Lower leg skin (tissue), 4 donors: ENCODE measurements around the gene HSF4. TPM values are rescaled to one million over a fixed set of nuclear protein-coding genes. Genes with fewer than 3 reads are reported as not detected.

ENCODE experiments used
- DNase-seq, 2 donors: peaks; one replicate each; pipeline ENCODE4 v3.0.0-alpha.2; 2019; ENCODE audit warnings: low spot score in 2 of 2
- H3K4me3 ChIP-seq: fragments of 200-600 bp; sonication (generic); 2 replicates; pipeline ENCODE4 v1.5.1; 2017; ENCODE audit warnings: mild to moderate bottlenecking, low read depth; ENCODE audit not compliant: poor library complexity, severe bottlenecking
- POLR2A ChIP-seq, 2 donors: fragments of 450-650 bp; IDR thresholded peaks; one replicate each; pipeline ENCODE4 v1.6.1; 2016 to 2017; ENCODE audit warnings: antibody characterized with exemption in 2 of 2, mild to moderate bottlenecking in 1 of 2, moderate library complexity in 1 of 2
- WGBS, 2 donors: methylation state at CpG; one replicate each; pipeline ENCODE4 v1.1.5; 2018; 5-methylcytosine and 5-hydroxymethylcytosine counted together
- intact Hi-C: fragments of 100-400 bp; cut with DNase I; formaldehyde crosslinking; loops from one replicate; pipeline ENCODE4 v1.15.0; 2023; ENCODE audit warnings: low total_unique reads
- total RNA-seq, 4 donors: library from RNA; depleted of rRNA; stranded (reverse); fragments of >200 nt; gene quantifications; one replicate each; pipeline ENCODE4 v1.1.0, GENCODE V29; 2016
- TF ChIP-seq, protein P1 (sequence below), 3 donors: fragments of 450-650 bp; IDR thresholded peaks; one replicate each; pipeline ENCODE4 v1.5.1; 2016; ENCODE audit warnings: antibody characterized with exemption in 3 of 3, mild to moderate bottlenecking in 3 of 3, moderate library complexity in 2 of 3

The HSF4 gene
- total RNA-seq, 4 donors from 2014 or later: 48.3 to 131 (median 64.7) TPM

- intact Hi-C loops: no loop called here
- 84 to 90% methylated on average over 5 of the region's 5 CpGs for WGBS, 2 donors
- DNase-seq: no peak
- no peak overlapping the region for H3K4me3 ChIP-seq
- TF ChIP-seq, protein P1, sequence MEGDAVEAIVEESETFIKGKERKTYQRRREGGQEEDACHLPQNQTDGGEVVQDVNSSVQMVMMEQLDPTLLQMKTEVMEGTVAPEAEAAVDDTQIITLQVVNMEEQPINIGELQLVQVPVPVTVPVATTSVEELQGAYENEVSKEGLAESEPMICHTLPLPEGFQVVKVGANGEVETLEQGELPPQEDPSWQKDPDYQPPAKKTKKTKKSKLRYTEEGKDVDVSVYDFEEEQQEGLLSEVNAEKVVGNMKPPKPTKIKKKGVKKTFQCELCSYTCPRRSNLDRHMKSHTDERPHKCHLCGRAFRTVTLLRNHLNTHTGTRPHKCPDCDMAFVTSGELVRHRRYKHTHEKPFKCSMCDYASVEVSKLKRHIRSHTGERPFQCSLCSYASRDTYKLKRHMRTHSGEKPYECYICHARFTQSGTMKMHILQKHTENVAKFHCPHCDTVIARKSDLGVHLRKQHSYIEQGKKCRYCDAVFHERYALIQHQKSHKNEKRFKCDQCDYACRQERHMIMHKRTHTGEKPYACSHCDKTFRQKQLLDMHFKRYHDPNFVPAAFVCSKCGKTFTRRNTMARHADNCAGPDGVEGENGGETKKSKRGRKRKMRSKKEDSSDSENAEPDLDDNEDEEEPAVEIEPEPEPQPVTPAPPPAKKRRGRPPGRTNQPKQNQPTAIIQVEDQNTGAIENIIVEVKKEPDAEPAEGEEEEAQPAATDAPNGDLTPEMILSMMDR (IDR thresholded peaks at IDR 0.05): no peak
- no peak for TF ChIP-seq POLR2A (IDR thresholded peaks at IDR 0.05)
Measured at GRCh38 chr16:67166598-67167168, 2.1 kb downstream of the HSF4 start.

DNA sequence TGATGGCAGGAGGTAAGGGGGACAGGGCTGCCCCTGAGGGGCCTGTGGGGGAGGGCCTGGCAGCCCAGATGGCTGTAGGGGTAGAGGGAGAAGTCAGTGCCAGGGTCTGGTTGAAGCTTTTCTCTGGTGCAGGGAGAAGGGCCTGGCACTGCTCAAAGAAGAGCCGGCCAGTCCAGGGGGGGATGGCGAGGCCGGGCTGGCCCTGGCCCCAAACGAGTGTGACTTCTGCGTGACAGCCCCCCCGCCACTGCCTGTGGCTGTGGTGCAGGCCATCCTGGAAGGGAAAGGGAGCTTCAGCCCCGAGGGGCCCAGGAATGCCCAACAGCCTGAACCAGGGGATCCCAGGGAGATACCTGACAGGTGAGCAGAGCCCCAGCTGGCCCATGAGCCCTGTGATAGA is 3.0 kb downstream of the HSF4 start:
- TF ChIP-seq, protein P1 (IDR thresholded peaks at IDR 0.05): no peak
- TF ChIP-seq POLR2A (IDR thresholded peaks at IDR 0.05): no peak
- no peak overlapping the region for H3K4me3 ChIP-seq
- intact Hi-C loops: no loop called here
- no peak for DNase-seq
- WGBS, 2 donors: 88 to 95% methylated on average over 7 of the region's 7 CpGs

DNA sequence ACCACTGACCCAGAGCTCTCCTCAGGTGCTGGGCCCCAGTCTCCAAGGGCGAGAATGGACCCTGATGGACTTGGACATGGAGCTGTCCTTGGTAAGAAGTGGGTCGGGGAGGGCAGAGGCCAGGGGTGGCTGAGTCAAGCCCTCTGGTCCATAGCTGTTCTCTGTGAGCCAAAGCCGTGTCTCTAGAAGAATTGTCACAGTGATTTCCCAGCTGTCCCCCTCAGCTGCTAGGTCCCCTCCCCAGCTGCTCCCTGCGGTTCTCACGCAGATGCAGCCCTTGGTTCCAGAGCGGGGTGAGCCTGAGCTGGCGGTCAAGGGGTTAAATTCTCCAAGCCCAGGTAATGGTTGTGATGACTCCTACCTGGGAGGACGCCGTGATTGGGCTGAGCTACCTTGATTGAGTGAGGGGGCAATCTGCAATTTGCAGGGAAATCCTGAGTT is 4.5 kb downstream of the HSF4 start:
- no peak overlapping the region for H3K4me3 ChIP-seq
- 66 to 74% methylated on average over 9 of the region's 9 CpGs for WGBS, 2 donors
- TF ChIP-seq POLR2A (IDR thresholded peaks at IDR 0.05): no peak
- TF ChIP-seq, protein P1 (IDR thresholded peaks at IDR 0.05): no peak
- no peak for DNase-seq
- intact Hi-C loops: no loop called here

GRCh38 chr16:67169642-67170167 is 5.2 kb downstream of the HSF4 start:
- peak overlapping the region; percentile 11 for H3K4me3 ChIP-seq
- no peak for DNase-seq
- WGBS, 2 donors: 9 to 17% methylated on average over 22 to 24 of the region's 24 CpGs
- TF ChIP-seq POLR2A (IDR thresholded peaks at IDR 0.05): no peak
- TF ChIP-seq, protein P1 (IDR thresholded peaks at IDR 0.05): no peak
- intact Hi-C loops: no loop called here

DNA sequence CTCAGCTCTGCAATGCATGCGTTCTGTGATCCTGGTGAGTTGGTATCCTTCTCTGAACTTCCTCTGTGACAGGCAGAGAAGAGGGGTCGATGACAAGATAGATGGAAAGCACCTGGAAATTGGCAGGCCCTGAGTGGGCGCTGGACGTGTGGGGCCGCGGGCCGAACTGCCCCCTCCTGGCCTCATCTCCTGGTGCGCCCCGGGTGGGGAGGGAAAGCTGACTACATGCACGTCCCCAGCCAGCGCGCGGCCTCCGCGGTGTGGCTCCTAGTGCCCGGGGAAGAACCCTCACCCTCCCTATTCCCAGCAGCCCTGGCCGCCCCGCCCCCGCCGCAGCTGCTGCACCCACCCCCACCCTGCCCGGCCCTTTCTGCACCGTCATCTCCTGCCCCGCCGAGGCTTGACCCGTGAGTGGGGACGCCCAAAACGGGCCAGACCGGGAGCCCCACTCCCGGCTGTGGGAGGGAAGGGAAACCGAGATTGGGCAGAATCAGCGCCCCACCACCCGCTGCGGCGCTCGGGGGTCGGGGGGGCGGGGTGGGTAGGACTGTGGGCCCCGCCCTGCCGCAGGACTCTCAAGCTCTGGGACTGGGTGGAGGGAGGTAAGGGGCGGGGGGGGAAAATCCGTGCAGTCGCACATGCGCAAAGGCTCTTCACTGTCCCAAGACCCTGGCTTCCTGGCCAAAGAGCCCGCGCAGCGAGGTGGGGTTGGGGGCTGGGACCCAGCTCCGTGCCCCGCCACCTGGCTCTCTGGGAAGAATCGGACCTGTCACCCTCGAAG is 5.8 kb downstream of the HSF4 start, which contains the start of gene NOL3:
NOL3 (plus strand) TSS at position 371 of the 781 bp plus-strand sequence.
- peak; percentile 74 to 96 for DNase-seq
- intact Hi-C loops: no loop called here
- TF ChIP-seq, protein P1 (IDR thresholded peaks at IDR 0.05): no peak
- TF ChIP-seq POLR2A (IDR thresholded peaks at IDR 0.05): no peak
- WGBS, 2 donors: 3% methylated on average over 21 to 29 of the region's 50 CpGs
- peak within 1 kb of the TSS; percentile 11 for H3K4me3 ChIP-seq
